HG03025 (cell line): Measurements from ENCODE around the gene TMCC1.
"Not testable (repeated sequence)": the region's sequence is repeated elsewhere in the genome, so short reads cannot be mapped to it uniquely, and the experiment has no call there.

Experiments used
- ATAC-seq: cut with Tn5 transposase; IDR thresholded peaks from one replicate; pipeline ENCODE4 v1.9.1; 2021; ENCODE audit warnings: mild to moderate bottlenecking, moderate library complexity; ENCODE audit not compliant: unreplicated experiment, low FRiP score

TMCC1 gene

GRCh38 chr3:129657261-129658046 lies 236.1 kb downstream of the TMCC1 start:
- no peak for ATAC-seq

GRCh38 chr3:129656659-129657247 lies 236.8 kb downstream of the TMCC1 start:
- ATAC-seq: no peak

- ATAC-seq: no peak
Observed at GRCh38 chr3:129655291-129655700, 238.2 kb downstream of the TMCC1 start.

GRCh38 chr3:129654131-129654530 lies 239.4 kb downstream of the TMCC1 start:
- ATAC-seq: no peak

- no peak for ATAC-seq
Observed at GRCh38 chr3:129653019-129653418, 240.5 kb downstream of the TMCC1 start.

- ATAC-seq: no peak
Observed at GRCh38 chr3:129651435-129652202, 241.9 kb downstream of the TMCC1 start.

- ATAC-seq: no peak
Observed at GRCh38 chr3:129650256-129650872, 243.1 kb downstream of the TMCC1 start.

- ATAC-seq: no peak
Observed at GRCh38 chr3:129648391-129648790, 245.1 kb downstream of the TMCC1 start.

GRCh38 chr3:129645286-129645685 lies 248.2 kb downstream of the TMCC1 start:
- ATAC-seq: no peak

GRCh38 chr3:129644836-129645235 lies 248.7 kb downstream of the TMCC1 start:
- ATAC-seq: no peak

GRCh38 chr3:129641567-129642260 lies 251.8 kb downstream of the TMCC1 start:
- ATAC-seq: not testable (repeated sequence)

GRCh38 chr3:129640985-129641384 lies 252.5 kb downstream of the TMCC1 start:
- not testable (repeated sequence) for ATAC-seq

GRCh38 chr3:129638481-129638880 lies 255.0 kb downstream of the TMCC1 start:
- no peak for ATAC-seq

GRCh38 chr3:129636082-129636481 lies 257.4 kb downstream of the TMCC1 start:
- ATAC-seq: no peak

- no peak for ATAC-seq
Observed at GRCh38 chr3:129635656-129636055, 257.9 kb downstream of the TMCC1 start.

- no peak for ATAC-seq
Observed at GRCh38 chr3:129633751-129634481, 259.6 kb downstream of the TMCC1 start.

GRCh38 chr3:129632977-129633376 lies 260.5 kb downstream of the TMCC1 start:
- ATAC-seq: no peak

- no peak for ATAC-seq
Observed at GRCh38 chr3:129632556-129632955, 261.0 kb downstream of the TMCC1 start.

- ATAC-seq: no peak
Observed at GRCh38 chr3:129632056-129632455, 261.5 kb downstream of the TMCC1 start.

GRCh38 chr3:129629011-129629410 lies 264.5 kb downstream of the TMCC1 start:
- no peak for ATAC-seq
